NCI-H128 (cell line): ENCODE data around the gene PNPLA8.

Experiments
- DNase-seq: peaks from one replicate; lab custom pipeline; 2025; ENCODE audit not compliant: unreplicated experiment; lab: John Stamatoyannopoulos, UW

The PNPLA8 gene

GRCh38 chr7:108448584-108449505, 77.1 kb downstream of the PNPLA8 start:
- no peak for DNase-seq

- peak; percentile 43 for DNase-seq
Observed at GRCh38 chr7:108442039-108442568, 83.8 kb downstream of the PNPLA8 start.

DNA sequence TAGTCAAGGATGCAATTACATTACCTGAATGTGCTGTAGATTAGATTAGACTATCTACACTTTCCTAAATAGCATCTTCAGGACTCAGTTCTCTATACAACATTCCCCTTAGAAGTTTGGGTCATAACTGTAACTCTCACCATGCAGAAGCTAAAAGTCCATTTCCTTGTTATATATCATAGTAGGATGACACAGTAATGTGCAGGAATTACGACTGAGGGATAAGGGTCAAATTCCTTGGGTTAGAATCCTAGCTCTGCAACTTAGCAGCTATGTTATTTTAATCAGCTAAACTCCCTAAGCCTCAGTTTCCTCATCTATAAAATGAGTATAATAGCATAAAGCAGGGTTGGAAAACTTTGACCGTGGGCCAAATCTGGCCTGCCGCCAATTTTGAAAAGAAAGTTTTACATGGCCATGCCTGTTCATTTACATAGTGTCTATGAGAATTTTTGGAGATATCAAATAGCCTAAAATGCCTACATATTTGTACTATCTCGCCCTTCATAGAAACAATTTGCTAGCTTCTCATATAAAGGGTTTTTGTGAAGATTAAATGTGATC, 84.5 kb downstream of the PNPLA8 start:
- DNase-seq = no peak

DNA sequence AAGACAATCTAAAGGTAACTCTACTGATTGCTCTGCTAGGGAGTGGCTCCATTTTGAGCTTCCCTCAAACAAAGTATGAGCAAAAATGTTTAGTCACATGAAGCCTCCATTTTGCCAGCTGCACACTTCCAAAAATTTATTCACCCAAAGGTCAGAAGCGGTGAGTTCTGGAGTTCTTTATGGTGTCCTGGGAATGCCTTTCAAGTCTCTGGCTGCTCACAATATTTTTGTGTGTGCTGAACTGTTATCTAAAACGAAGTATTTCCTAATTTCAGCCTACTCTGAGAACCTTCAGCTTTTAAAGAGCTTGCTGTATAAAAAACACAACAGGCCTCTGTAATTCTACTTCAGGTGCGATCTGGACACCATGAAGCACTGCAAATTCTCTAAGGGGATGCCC, 85.3 kb downstream of the PNPLA8 start:
- DNase-seq = no peak

GRCh38 chr7:108436906-108437305, 89.0 kb downstream of the PNPLA8 start:
- DNase-seq = no peak

- DNase-seq = no peak
Observed at GRCh38 chr7:108434010-108434409, 91.9 kb downstream of the PNPLA8 start.

DNA sequence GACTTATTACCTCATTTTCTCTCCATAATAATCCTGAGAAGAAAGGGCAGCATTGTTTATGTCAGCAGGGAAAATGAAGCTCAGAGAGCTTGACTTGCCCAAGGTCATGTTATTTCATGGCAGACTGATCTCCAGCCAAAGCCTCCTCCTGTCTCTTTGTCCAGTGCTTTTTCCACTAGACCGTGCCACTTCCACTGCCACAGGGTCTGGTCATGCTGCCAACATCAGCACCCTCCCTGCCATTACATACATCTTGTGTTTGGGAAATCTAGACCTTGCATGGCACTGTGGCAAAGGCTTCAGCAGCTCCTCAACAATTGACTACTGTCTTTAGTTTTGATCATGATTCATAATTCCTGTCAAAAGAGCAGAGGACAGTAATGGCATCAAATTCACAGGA, 94.8 kb downstream of the PNPLA8 start:
- DNase-seq = no peak

- no peak for DNase-seq
Observed at GRCh38 chr7:108430664-108431063, 95.3 kb downstream of the PNPLA8 start.

- no peak for DNase-seq
Observed at GRCh38 chr7:108427766-108428165, 98.2 kb downstream of the PNPLA8 start.

GRCh38 chr7:108425714-108426275, 100.1 kb downstream of the PNPLA8 start:
- DNase-seq = no peak

GRCh38 chr7:108424013-108424412, 101.9 kb downstream of the PNPLA8 start:
- no peak for DNase-seq

GRCh38 chr7:108423089-108423989, 102.6 kb downstream of the PNPLA8 start:
- DNase-seq = no peak

- no peak for DNase-seq
Observed at GRCh38 chr7:108421720-108422331, 104.1 kb downstream of the PNPLA8 start.
